Neural progenitor cell (in vitro differentiated cells): ENCODE measurements around the gene FBXO40. TPM values are rescaled to one million over a fixed set of nuclear protein-coding genes. Genes with fewer than 3 reads are reported as not detected.

Experiments
- DNase-seq: peaks from one replicate; pipeline ENCODE4 v3.0.0-alpha.2; 2016; ENCODE audit warnings: low spot score
- H2AFZ ChIP-seq: fragments of 200-600 bp; sonication (generic); replicated peaks from 2 replicates; pipeline ENCODE4 v1.6.1; 2016; ENCODE audit warnings: antibody characterized with exemption
- H3F3A ChIP-seq: fragments of 200-600 bp; sonication (generic); 2 replicates; pipeline ENCODE4 v1.6.1; 2016; ENCODE audit warnings: antibody characterized with exemption, low read depth
- H3K27ac ChIP-seq: fragments of 200-600 bp; sonication (generic); 2 replicates; pipeline ENCODE4 v1.5.1; 2016; ENCODE audit warnings: mild to moderate bottlenecking
- H3K27me3 ChIP-seq: fragments of 200-600 bp; sonication (generic); 2 replicates; pipeline ENCODE4 v1.6.1; 2016; ENCODE audit warnings: mild to moderate bottlenecking, moderate library complexity
- H3K36me3 ChIP-seq: fragments of 200-600 bp; sonication (generic); 2 replicates; pipeline ENCODE4 v1.5.1; 2016
- H3K4me1 ChIP-seq: fragments of 200-600 bp; sonication (generic); 2 replicates; pipeline ENCODE4 v1.6.1; 2016; ENCODE audit warnings: mixed run types
- H3K4me2 ChIP-seq: fragments of 200-600 bp; sonication (generic); 2 replicates; pipeline ENCODE4 v1.6.1; 2016
- H3K4me3 ChIP-seq: fragments of 200-600 bp; sonication (generic); 2 replicates; pipeline ENCODE4 v1.5.1; 2016
- H3K79me2 ChIP-seq: fragments of 200-600 bp; sonication (generic); 2 replicates; pipeline ENCODE4 v1.6.1; 2016; ENCODE audit warnings: low read depth
- H3K9ac ChIP-seq: fragments of 200-600 bp; sonication (generic); 2 replicates; pipeline ENCODE4 v1.6.1; 2016
- H3K9me3 ChIP-seq: fragments of 200-600 bp; sonication (generic); 2 replicates; pipeline ENCODE4 v1.5.1; 2016; ENCODE audit warnings: low read depth
- H4K20me1 ChIP-seq: fragments of 200-600 bp; sonication (generic); 2 replicates; pipeline ENCODE4 v1.6.1; 2016; ENCODE audit warnings: low read depth
- H3K27ac Mint-ChIP-seq: 3 replicates; pipeline ENCODE4 v1.8.0; 2021; ENCODE audit warnings: mixed read lengths
- H3K27me3 Mint-ChIP-seq: 2 replicates; pipeline ENCODE4 v1.8.0; 2022; ENCODE audit warnings: low read depth, mild to moderate bottlenecking, inconsistent platforms, moderate library complexity, mixed read lengths; ENCODE audit not compliant: insufficient read depth
- H3K36me3 Mint-ChIP-seq: 3 replicates; pipeline ENCODE4 v1.8.0; 2021; ENCODE audit warnings: mixed read lengths
- H3K4me1 Mint-ChIP-seq: 3 replicates; pipeline ENCODE4 v1.8.0; 2021; ENCODE audit warnings: mixed read lengths
- H3K4me3 Mint-ChIP-seq: 3 replicates; pipeline ENCODE4 v1.8.0; 2021; ENCODE audit warnings: mild to moderate bottlenecking, moderate library complexity, mixed read lengths
- H3K9me3 Mint-ChIP-seq: 3 replicates; pipeline ENCODE4 v1.8.0; 2020; ENCODE audit warnings: mixed read lengths
- EZH2 ChIP-seq: fragments of 200-600 bp; sonication (generic); IDR thresholded peaks from 2 replicates; pipeline ENCODE4 v1.6.1; 2017; ENCODE audit warnings: antibody characterized with exemption, mild to moderate bottlenecking, moderate library complexity
- EZH2phosphoT487 ChIP-seq: fragments of 200-600 bp; sonication (generic); IDR thresholded peaks from 2 replicates; pipeline ENCODE4 v1.6.1; 2017; ENCODE audit warnings: antibody characterized with exemption
- total RNA-seq: library from RNA; depleted of rRNA; stranded (reverse); fragments of >200 nt; gene quantifications from 2 replicates; pipeline ENCODE4 v1.2.3, GENCODE V29; 2015; ENCODE audit warnings: low replicate concordance
- TF ChIP-seq, protein P1 (sequence below): fragments of 200-600 bp; sonication (generic); IDR thresholded peaks from 2 replicates; pipeline ENCODE4 v1.5.1; 2017; ENCODE audit warnings: antibody characterized with exemption, mild to moderate bottlenecking

FBXO40 gene
- total RNA-seq, 1 donor from 2014 or later, result not detected

DNA sequence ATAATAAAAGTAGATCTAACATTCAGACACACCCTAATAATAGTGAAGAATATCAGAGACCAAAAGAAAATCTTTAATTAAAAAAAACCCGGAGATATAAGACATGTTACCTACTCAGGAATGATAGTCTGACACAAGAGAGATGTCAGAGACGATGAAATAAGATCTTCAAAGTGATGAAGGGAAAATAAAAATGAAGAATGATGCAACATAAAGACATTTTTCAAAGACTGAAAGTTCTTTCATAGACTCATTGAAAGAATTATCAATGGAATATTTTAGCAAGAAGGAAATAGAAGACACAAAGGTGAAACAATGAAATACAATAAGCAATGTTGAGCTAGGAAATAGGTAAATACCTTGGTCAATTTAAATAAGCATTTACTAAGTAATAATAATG lies 47.9 kb downstream of the FBXO40 start:
- H3K4me2 ChIP-seq, result no peak overlapping the region
- no peak overlapping the region for H2AFZ ChIP-seq
- H3K79me2 ChIP-seq, result no peaks in the 10 kb centered on the region
- no peaks in the 10 kb centered on the region for H3K4me1 ChIP-seq
- no peaks in the 10 kb centered on the region for H3F3A ChIP-seq
- H3K36me3 ChIP-seq, result no peaks in the 10 kb centered on the region
- H3K4me3 ChIP-seq, result no peak overlapping the region
- H3K36me3 Mint-ChIP-seq, result no peaks in the 10 kb centered on the region
- no peak overlapping the region for H3K4me3 Mint-ChIP-seq
- H3K27ac ChIP-seq, result no peak overlapping the region
- no peaks in the 10 kb centered on the region for H3K4me1 Mint-ChIP-seq
- no peak for TF ChIP-seq EZH2
- no peak for TF ChIP-seq EZH2phosphoT487
- TF ChIP-seq, protein P1, sequence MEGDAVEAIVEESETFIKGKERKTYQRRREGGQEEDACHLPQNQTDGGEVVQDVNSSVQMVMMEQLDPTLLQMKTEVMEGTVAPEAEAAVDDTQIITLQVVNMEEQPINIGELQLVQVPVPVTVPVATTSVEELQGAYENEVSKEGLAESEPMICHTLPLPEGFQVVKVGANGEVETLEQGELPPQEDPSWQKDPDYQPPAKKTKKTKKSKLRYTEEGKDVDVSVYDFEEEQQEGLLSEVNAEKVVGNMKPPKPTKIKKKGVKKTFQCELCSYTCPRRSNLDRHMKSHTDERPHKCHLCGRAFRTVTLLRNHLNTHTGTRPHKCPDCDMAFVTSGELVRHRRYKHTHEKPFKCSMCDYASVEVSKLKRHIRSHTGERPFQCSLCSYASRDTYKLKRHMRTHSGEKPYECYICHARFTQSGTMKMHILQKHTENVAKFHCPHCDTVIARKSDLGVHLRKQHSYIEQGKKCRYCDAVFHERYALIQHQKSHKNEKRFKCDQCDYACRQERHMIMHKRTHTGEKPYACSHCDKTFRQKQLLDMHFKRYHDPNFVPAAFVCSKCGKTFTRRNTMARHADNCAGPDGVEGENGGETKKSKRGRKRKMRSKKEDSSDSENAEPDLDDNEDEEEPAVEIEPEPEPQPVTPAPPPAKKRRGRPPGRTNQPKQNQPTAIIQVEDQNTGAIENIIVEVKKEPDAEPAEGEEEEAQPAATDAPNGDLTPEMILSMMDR, result no peak
- no peak overlapping the region for H3K27ac Mint-ChIP-seq
- H3K9me3 ChIP-seq, result no peaks in the 10 kb centered on the region
- no peaks in the 10 kb centered on the region for H3K9me3 Mint-ChIP-seq
- no peaks in the 10 kb centered on the region for H4K20me1 ChIP-seq
- no peak overlapping the region for H3K9ac ChIP-seq
- no peak for DNase-seq
- no peaks in the 10 kb centered on the region for H3K27me3 Mint-ChIP-seq
- H3K27me3 ChIP-seq, result no peaks in the 10 kb centered on the region

DNA sequence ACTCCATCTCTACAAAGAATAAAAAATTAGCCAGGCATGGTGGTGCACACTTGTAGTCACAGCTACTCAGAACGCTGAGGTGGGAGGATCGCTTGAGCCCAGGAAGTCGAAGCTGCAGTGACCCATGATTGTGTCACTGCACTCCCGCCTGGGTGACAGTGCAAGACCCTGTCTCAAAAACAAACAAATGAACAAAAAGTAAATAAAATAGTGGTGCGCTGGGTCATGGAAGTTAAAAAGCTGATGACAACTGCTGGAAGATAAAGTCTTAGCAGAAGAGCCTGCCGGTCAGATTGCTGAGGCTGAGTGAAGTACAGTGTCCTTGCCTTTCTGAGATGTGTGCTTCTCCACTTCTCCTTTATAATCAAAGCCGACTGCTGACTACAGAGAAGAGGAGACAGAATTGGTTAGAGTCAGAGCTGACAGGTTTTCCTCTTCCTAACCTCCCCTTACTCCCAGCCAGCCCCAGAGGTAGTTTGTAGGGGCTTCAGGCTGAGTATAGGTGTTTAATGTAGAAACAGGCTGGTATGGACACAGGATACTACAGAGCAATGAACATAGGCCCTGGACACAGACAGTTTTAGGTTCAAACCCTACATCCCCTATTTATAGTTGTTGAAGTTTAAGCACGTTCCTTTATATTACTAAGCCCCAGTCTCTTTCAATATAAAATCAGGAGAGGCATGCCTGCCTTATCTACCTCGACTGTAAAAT lies 49.6 kb downstream of the FBXO40 start:
- Histone ChIP-seq H3K4me2 (no peak overlapping the region), H3K36me3 (no peaks in the 10 kb centered on the region), H3K4me1 (no peaks in the 10 kb centered on the region), H2AFZ (peak overlapping the region; percentile 57), H4K20me1 (no peaks in the 10 kb centered on the region), H3K9ac (no peak overlapping the region), H3K27ac (no peak overlapping the region), H3K4me3 (no peak overlapping the region), H3K79me2 (no peaks in the 10 kb centered on the region), H3K27me3 (no peaks in the 10 kb centered on the region), H3K9me3 (no peaks in the 10 kb centered on the region), H3F3A (no peaks in the 10 kb centered on the region)
- H3K36me3 Mint-ChIP-seq, result no peaks in the 10 kb centered on the region
- no peaks in the 10 kb centered on the region for H3K27me3 Mint-ChIP-seq
- no peaks in the 10 kb centered on the region for H3K9me3 Mint-ChIP-seq
- no peak for DNase-seq
- H3K4me1 Mint-ChIP-seq, result no peaks in the 10 kb centered on the region
- no peak overlapping the region for H3K27ac Mint-ChIP-seq
- no peak overlapping the region for H3K4me3 Mint-ChIP-seq
- TF ChIP-seq, protein P1, result no peak
- TF ChIP-seq EZH2, result no peak
- no peak for TF ChIP-seq EZH2phosphoT487

DNA sequence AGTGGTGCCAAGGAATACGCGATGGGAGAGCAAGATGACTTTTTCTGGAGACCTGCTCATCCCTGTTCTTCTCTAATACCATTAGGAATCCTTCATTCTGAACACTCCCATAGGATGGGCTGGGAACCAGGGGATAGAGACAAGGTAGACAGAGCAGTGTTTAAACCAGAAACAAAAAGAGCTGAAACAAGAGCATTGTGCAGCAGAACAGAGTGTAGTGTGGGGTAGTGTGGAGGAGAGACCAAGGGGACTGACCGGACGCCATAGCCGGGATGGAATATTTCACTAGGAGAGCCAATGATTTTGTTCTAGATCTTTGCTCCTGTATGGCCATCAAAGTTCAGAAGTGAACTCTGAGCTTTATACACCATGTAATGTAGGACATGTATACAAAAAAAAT lies 51.9 kb downstream of the FBXO40 start:
- no peak for DNase-seq
- H3K79me2 ChIP-seq, result no peaks in the 10 kb centered on the region
- Mint-ChIP-seq H3K27me3 (no peaks in the 10 kb centered on the region), H3K36me3 (no peaks in the 10 kb centered on the region), H3K4me3 (no peak overlapping the region), H3K27ac (no peak overlapping the region), H3K4me1 (no peaks in the 10 kb centered on the region), H3K9me3 (no peaks in the 10 kb centered on the region)
- no peaks in the 10 kb centered on the region for H3K4me1 ChIP-seq
- H3K4me3 ChIP-seq, result no peak overlapping the region
- H3K4me2 ChIP-seq, result no peak overlapping the region
- TF ChIP-seq EZH2, result no peak
- TF ChIP-seq, protein P1, result no peak
- TF ChIP-seq EZH2phosphoT487, result no peak
- no peaks in the 10 kb centered on the region for H3F3A ChIP-seq
- H3K36me3 ChIP-seq, result no peaks in the 10 kb centered on the region
- H3K27me3 ChIP-seq, result no peaks in the 10 kb centered on the region
- no peak overlapping the region for H3K27ac ChIP-seq
- no peaks in the 10 kb centered on the region for H4K20me1 ChIP-seq
- H3K9me3 ChIP-seq, result no peaks in the 10 kb centered on the region
- no peak overlapping the region for H2AFZ ChIP-seq
- no peak overlapping the region for H3K9ac ChIP-seq
